GM12892 (cell line): ENCODE results near the gene NINJ2.
A peak's percentile ranks its signal among the peaks of the same experiment; 100 is the strongest.

Experiments used
- DNase-seq: peaks from one replicate; pipeline ENCODE4 v3.0.0; 2011; ENCODE audit not compliant: insufficient read length
- FAIRE-seq: peaks from 2 replicates; lab custom pipeline; 2011; peaks lifted over from hg19 to GRCh38; lab: Jason Lieb, UNC
- POLR2A ChIP-seq: IDR thresholded peaks from 2 replicates; pipeline ENCODE4 v1.6.1; 2011; ENCODE audit warnings: low read depth, low read length, control low read depth
- POLR2AphosphoS5 ChIP-seq: IDR thresholded peaks from 2 replicates; pipeline ENCODE4 v1.6.1; 2011; ENCODE audit warnings: low read depth, low read length, control low read depth
- TAF1 ChIP-seq: IDR thresholded peaks from 2 replicates; pipeline ENCODE4 v1.6.1; 2011; ENCODE audit warnings: low read depth, mild to moderate bottlenecking, control low read depth, low read length, borderline replicate concordance

NINJ2 gene

GRCh38 chr12:556498-556897 lies 106.7 kb downstream of the NINJ2 start:
- no peak for FAIRE-seq
- TF ChIP-seq POLR2AphosphoS5 (no peak), TAF1 (no peak), POLR2A (no peak)
- DNase-seq, result no peak

GRCh38 chr12:554001-554285 lies 109.3 kb downstream of the NINJ2 start:
- no peak for DNase-seq
- no peak for TF ChIP-seq TAF1
- no peak for TF ChIP-seq POLR2A
- no peak for TF ChIP-seq POLR2AphosphoS5
- FAIRE-seq, result no peak

GRCh38 chr12:553216-554000 lies 109.8 kb downstream of the NINJ2 start:
- DNase-seq (no peak), FAIRE-seq (no peak)
- no peak for TF ChIP-seq POLR2AphosphoS5
- no peak for TF ChIP-seq POLR2A
- TF ChIP-seq TAF1, result no peak

- no peak for TF ChIP-seq POLR2A
- no peak for TF ChIP-seq POLR2AphosphoS5
- no peak for TF ChIP-seq TAF1
- FAIRE-seq (no peak), DNase-seq (no peak)
Observed at GRCh38 chr12:552466-552865, 110.8 kb downstream of the NINJ2 start.

- TF ChIP-seq POLR2A (no peak), TAF1 (no peak), POLR2AphosphoS5 (no peak)
- FAIRE-seq (no peak), DNase-seq (no peak)
Observed at GRCh38 chr12:550473-551260, 112.6 kb downstream of the NINJ2 start.

DNA sequence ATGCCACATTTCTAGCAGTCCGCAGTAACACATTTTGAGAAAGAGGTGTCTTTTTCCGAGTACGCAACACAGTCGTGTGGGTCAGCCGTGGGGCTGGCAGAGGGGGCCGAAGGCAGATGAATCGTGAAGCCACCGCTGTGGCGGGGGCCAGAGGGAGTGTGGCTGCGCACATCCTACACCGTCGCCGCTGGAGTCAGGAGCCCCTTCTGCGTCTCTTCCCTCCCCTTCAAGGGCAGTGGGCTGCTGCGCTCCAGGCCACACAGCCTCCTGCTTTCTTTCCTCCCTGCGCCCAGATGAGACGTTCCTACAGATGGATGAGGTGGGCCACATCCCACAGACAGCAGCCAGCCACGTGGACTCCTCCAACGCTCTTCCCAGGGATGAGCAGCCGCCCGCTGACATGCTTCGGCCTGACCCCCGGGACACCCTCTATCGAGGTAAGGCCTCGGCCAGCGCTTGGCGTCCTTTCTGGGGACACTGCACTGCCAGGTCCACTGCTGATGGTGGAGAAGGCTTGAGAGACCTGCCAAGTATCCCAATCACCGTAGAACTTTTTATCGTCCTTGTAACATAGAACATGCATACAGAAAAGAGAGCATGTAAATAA lies 113.7 kb downstream of the NINJ2 start:
- DNase-seq (no peak), FAIRE-seq (no peak)
- no peak for TF ChIP-seq POLR2AphosphoS5
- TF ChIP-seq TAF1, result no peak
- TF ChIP-seq POLR2A, result no peak

DNA sequence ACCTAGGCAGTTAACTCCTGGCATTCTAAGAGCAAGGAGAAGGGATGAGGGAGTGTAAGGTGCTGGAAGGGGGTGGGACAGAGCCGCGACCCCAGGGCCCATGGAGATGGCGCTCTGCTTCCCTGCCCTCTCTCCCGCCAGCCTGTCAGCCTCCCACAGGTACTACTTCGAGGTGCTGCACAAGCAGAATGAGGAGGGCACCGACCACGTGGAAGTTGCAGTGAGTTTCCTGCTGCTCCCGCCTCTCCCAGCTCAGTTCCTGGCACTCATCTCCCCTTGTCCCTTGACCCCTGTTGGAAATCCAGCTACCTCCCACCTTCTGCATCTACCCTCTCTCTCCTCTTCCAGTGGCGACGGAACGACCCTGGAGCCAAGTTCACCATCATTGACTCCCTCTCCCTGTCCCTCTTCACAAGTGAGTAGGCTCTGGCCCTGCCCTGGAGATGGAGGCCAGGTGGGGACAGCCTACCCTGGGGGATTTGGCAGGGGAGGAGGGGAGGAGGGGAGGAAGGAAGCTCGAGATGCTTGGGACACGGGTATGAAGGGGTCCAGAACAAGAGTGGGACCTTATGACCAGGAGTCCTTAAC lies 115.3 kb downstream of the NINJ2 start:
- TF ChIP-seq POLR2A, result no peak
- no peak for TF ChIP-seq POLR2AphosphoS5
- no peak for TF ChIP-seq TAF1
- no peak for DNase-seq
- FAIRE-seq, result no peak

DNA sequence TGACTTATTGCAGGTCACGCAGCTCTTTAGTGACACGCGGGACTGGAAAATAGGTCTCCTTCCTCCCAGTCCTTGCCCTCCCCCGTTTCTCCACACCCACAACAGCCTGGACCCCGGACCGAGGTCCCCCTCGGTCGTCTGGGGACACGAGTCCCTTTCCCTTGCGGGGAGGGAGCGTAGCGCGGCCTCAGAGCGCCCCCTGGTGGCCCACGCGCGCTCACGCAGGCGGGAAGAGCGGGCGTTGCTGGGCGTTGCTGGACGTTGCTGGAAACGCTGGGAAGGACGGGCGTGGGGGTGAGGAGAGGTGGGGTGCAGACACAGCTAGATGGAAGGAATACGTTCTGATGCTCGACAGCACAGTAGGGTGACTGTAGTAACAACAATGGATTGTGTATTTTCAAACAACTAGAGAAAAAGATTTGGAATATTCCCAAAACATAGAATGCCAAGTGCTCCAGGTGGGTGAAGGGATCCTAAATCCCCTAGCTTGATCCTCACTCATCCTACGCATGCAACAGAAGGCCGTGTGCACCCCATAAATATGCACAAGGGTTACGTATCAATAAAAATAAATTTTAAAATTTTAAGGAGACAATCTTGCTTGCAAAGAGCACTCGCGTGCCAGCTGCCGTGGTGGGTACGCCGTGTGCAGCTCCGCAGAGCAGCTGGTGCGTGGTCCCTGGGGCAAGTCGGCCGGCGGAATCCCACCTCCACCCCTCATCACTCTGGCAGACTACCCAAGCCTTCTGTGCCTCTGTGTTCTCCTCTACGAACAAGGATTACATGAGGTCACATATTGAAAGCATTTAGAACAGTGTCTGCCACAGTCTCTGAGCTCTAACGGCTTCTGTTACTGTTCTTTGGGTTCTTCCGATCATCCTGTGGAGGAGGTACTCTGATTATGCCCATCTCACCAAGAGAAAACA lies 116.1 kb downstream of the NINJ2 start:
- DNase-seq, result peak; percentile 95
- peak; percentile 88 for FAIRE-seq
- TF ChIP-seq POLR2AphosphoS5, result no peak
- no peak for TF ChIP-seq POLR2A
- TF ChIP-seq TAF1, result no peak

GRCh38 chr12:546265-546919 lies 116.9 kb downstream of the NINJ2 start:
- DNase-seq (no peak), FAIRE-seq (no peak)
- TF ChIP-seq TAF1 (no peak), POLR2AphosphoS5 (no peak), POLR2A (no peak)

DNA sequence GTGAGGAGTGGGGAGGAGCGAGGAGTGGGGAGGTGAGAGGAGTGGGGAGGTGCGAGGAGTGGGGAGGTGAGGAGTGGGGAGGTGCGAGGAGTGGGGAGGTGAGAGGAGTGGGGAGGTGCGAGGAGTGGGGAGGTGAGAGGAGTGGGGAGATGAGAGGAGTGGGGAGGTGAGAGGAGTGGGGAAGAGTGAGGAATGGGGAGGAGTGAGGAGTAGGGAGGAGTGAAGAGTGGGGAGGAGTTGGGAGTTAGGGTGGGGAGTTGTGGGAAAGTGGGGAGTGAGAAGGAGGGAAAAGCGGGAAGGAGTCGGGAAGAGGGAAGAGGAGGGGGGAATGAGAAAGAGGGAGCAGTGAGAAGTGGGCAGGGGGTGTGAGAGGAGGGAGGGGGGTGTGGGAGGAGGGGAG lies 117.4 kb downstream of the NINJ2 start:
- FAIRE-seq (no peak), DNase-seq (no peak)
- TF ChIP-seq POLR2A (no peak), POLR2AphosphoS5 (no peak), TAF1 (no peak)
